ENCODE results near the gene IDI2. TPM values are rescaled to one million over a fixed set of nuclear protein-coding genes. Genes with fewer than 3 reads are reported as not detected.
A peak's percentile ranks its signal among the peaks of the same experiment; 100 is the strongest.

IDI2 gene
- total RNA-seq, 1 donor from 2014 or later = not detected

- DNase-seq (ENCODE audit: extremely low spot score, unreplicated experiment) = no peak
- no peaks in the 10 kb centered on the region for H3K27me3 Mint-ChIP-seq
- H3K27ac Mint-ChIP-seq = no peak overlapping the region
- no peak overlapping the region for H3K4me3 Mint-ChIP-seq
- peaks cover 19% of the 10 kb centered on the region for H3K36me3 Mint-ChIP-seq
- H3K4me1 Mint-ChIP-seq (ENCODE audit: unreplicated experiment) = no peaks in the 10 kb centered on the region
- peaks cover 12% of the 10 kb centered on the region for H3K9me3 Mint-ChIP-seq
- TF ChIP-seq CTCF (conservative IDR thresholded peaks at IDR 0.05) = no peak
Measured at GRCh38 chr10:978826-979421, 46.7 kb downstream of the IDI2 start.

DNA sequence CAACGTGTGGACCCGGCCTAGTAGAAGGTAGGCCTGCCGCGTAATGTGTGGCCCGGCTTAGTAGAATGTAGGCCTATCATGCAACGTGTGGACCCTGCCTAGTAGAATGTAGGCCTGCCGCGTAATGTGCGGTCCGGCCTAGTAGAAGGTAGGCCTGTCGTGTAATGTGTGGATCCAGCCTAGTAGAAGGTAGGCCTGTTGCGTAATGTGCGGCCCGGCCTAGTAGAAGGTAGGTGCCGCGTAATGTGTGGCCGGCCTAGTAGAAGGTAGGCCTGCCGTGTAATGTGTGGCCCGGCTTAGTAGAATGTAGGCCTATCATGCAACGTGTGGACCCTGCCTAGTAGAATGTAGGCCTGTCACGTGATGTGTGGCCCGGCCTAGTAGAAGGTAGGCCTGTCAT, 49.3 kb downstream of the IDI2 start:
- Mint-ChIP-seq H3K4me1 (ENCODE audit: unreplicated experiment) (peaks cover 11% of the 10 kb centered on the region), H3K4me3 (no peak overlapping the region), H3K36me3 (peaks cover 19% of the 10 kb centered on the region), H3K27ac (no peak overlapping the region), H3K9me3 (peaks cover 12% of the 10 kb centered on the region), H3K27me3 (no peaks in the 10 kb centered on the region)
- no peak for DNase-seq (ENCODE audit: extremely low spot score, unreplicated experiment)
- TF ChIP-seq CTCF (conservative IDR thresholded peaks at IDR 0.05) = no peak

- H3K36me3 Mint-ChIP-seq = peaks cover 13% of the 10 kb centered on the region
- peaks cover 21% of the 10 kb centered on the region for H3K4me1 Mint-ChIP-seq (ENCODE audit: unreplicated experiment)
- DNase-seq (ENCODE audit: extremely low spot score, unreplicated experiment) = no peak
- TF ChIP-seq CTCF (conservative IDR thresholded peaks at IDR 0.05) = no peak
- H3K27me3 Mint-ChIP-seq = no peaks in the 10 kb centered on the region
- H3K9me3 Mint-ChIP-seq = peaks cover 7% of the 10 kb centered on the region
- no peak overlapping the region for H3K4me3 Mint-ChIP-seq
- peak overlapping the region; percentile 57 for H3K27ac Mint-ChIP-seq
Measured at GRCh38 chr10:974785-975074, 50.9 kb downstream of the IDI2 start.

- DNase-seq (ENCODE audit: extremely low spot score, unreplicated experiment) = no peak
- H3K4me1 Mint-ChIP-seq (ENCODE audit: unreplicated experiment) = peaks cover 21% of the 10 kb centered on the region
- peak overlapping the region; percentile 57 for H3K27ac Mint-ChIP-seq
- TF ChIP-seq CTCF (conservative IDR thresholded peaks at IDR 0.05) = no peak
- no peaks in the 10 kb centered on the region for H3K27me3 Mint-ChIP-seq
- peaks cover 11% of the 10 kb centered on the region for H3K36me3 Mint-ChIP-seq
- H3K9me3 Mint-ChIP-seq = peaks cover 6% of the 10 kb centered on the region
- H3K4me3 Mint-ChIP-seq = no peak overlapping the region
Measured at GRCh38 chr10:974038-974784, 51.4 kb downstream of the IDI2 start.

DNA sequence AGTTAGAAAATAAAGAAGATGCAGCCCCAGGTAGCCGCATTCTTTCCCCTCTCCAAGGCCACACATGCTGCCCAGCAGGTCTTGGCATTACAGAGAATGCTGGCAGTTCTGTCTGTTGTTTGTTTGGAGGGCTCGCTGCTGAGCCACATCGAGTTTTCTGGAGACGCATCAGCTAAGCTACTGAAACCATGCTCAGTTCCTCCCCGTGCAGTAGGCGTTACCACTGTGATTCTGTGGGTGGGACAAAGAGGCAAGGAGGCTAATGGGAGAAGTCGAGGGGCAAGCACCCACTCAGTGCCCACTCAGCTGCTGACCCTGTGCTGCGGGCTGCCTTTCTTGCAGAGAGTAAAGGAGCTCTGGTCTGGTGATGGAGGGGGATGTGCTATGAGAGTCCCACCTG, 52.9 kb downstream of the IDI2 start:
- Mint-ChIP-seq H3K27me3 (peaks cover 6% of the 10 kb centered on the region), H3K4me3 (no peak overlapping the region), H3K27ac (no peak overlapping the region), H3K36me3 (peaks cover 6% of the 10 kb centered on the region), H3K4me1 (ENCODE audit: unreplicated experiment) (peaks cover 21% of the 10 kb centered on the region), H3K9me3 (no peaks in the 10 kb centered on the region)
- TF ChIP-seq CTCF (conservative IDR thresholded peaks at IDR 0.05) = no peak
- no peak for DNase-seq (ENCODE audit: extremely low spot score, unreplicated experiment)

Measured in type B pancreatic cell (in vitro differentiated cells).